ENCODE measurements around the gene MIGA1. TPM values are rescaled to one million over a fixed set of nuclear protein-coding genes. Genes with fewer than 3 reads are reported as not detected.

The MIGA1 gene
- total RNA-seq, 2 donors from 2014 or later, result 10.0 to 16.2 TPM

DNA sequence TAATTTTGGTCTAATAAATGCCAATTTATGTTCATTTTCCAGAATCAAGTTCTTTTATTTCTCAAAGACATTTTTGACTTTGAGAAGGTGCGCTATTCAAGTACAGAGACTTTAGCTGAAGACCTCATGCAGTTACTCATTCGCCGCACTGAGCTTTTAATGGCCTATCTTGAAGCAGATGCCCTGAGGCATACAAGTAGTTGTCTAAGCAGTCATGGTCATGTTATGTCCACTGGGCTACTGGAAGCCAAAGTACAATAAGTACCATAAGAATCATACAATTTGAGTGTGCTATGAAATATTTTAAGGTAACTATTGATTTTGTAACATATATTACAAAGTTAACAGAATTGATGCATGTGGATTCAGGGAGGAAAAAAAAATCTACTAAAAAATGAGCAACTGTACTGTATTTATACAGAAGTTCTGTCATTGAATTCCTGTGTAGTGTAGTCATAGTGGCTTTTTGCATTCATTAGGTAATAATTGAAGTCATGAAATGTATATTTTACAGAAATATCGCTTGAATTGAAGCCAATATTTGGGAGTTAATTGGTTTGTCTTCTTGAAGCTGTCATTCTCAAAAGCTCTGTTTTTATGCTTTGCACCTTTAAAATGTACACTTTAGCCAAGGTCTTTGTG, 95.5 kb downstream of the MIGA1 start:
- intact Hi-C loops (cut with DNase I), result no loop called here
- no peak overlapping the region for H3K27ac ChIP-seq
- DNase-seq, result no peak
- H3K9me3 ChIP-seq, result no peaks in the 10 kb centered on the region
- H3K27me3 ChIP-seq, result no peaks in the 10 kb centered on the region
- no peak for TF ChIP-seq CTCF (IDR thresholded peaks at IDR 0.05)
- no peak overlapping the region for H3K9ac ChIP-seq (ENCODE audit: low read depth in 2 of 2, low read length in 2 of 2)
- no peaks in the 10 kb centered on the region for H3K36me3 ChIP-seq
- no peak overlapping the region for H3K4me3 ChIP-seq
- H3K4me1 ChIP-seq, result no peaks in the 10 kb centered on the region

DNA sequence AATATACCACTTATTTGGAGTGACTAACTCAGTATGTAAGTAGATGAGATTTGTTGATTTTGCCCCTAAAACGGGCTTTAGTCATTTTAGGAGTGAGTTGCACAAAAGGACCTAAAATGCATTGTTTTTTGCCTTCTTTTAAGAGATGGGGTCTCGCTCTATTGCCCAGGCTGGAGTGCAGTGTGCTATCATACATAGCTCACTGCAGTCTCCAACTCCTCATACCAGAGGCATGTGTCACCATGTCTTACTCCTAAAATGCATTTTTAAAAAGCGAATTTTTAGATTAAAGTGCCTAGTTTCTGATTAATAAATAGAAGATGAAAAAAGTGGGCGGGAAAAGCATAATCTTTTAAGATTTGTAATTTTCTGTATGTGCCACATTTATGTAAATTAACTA, 97.4 kb downstream of the MIGA1 start:
- H3K4me3 ChIP-seq, result no peak overlapping the region
- H3K4me1 ChIP-seq, result no peaks in the 10 kb centered on the region
- H3K27me3 ChIP-seq, result no peaks in the 10 kb centered on the region
- no peak for TF ChIP-seq CTCF (IDR thresholded peaks at IDR 0.05)
- DNase-seq, result no peak
- no peak overlapping the region for H3K9ac ChIP-seq (ENCODE audit: low read depth in 2 of 2, low read length in 2 of 2)
- H3K36me3 ChIP-seq, result no peaks in the 10 kb centered on the region
- intact Hi-C loops (cut with DNase I), result no loop called here
- no peaks in the 10 kb centered on the region for H3K9me3 ChIP-seq
- H3K27ac ChIP-seq, result no peak overlapping the region

- TF ChIP-seq CTCF (IDR thresholded peaks at IDR 0.05), result no peak
- Histone ChIP-seq H3K36me3 (no peaks in the 10 kb centered on the region), H3K27ac (no peak overlapping the region), H3K9me3 (no peaks in the 10 kb centered on the region), H3K4me1 (no peaks in the 10 kb centered on the region), H3K9ac (ENCODE audit: low read depth in 2 of 2, low read length in 2 of 2) (no peak overlapping the region), H3K4me3 (no peak overlapping the region), H3K27me3 (no peaks in the 10 kb centered on the region)
- DNase-seq, result no peak
- intact Hi-C loops (cut with DNase I), result no loop called here
Observed at GRCh38 chr1:77881061-77881460, 101.6 kb downstream of the MIGA1 start.

DNA sequence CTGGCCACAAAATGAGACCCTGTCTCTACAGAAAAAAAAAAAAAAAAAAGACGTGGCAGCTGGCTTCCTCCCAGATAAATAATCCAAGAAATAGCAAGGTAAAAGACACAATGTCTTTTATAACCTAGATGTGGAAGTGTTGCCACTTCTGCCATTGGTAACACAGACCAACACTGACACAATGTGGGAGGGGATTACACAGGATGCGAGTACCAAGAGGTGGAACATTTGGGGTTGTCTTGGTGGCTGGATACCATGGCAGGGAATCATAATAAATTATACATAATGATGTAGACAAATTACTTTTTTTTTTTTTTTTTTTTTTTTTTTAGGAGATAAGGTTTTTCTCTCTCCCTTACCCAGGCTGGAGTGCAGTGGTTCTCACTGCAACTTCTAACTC, 103.0 kb downstream of the MIGA1 start:
- H3K4me3 ChIP-seq, result no peak overlapping the region
- intact Hi-C loops (cut with DNase I), result no loop called here
- no peaks in the 10 kb centered on the region for H3K27me3 ChIP-seq
- H3K27ac ChIP-seq, result no peak overlapping the region
- H3K9ac ChIP-seq (ENCODE audit: low read depth in 2 of 2, low read length in 2 of 2), result no peak overlapping the region
- no peak for TF ChIP-seq CTCF (IDR thresholded peaks at IDR 0.05)
- no peak for DNase-seq
- no peaks in the 10 kb centered on the region for H3K9me3 ChIP-seq
- no peaks in the 10 kb centered on the region for H3K36me3 ChIP-seq
- H3K4me1 ChIP-seq, result no peaks in the 10 kb centered on the region

DNA sequence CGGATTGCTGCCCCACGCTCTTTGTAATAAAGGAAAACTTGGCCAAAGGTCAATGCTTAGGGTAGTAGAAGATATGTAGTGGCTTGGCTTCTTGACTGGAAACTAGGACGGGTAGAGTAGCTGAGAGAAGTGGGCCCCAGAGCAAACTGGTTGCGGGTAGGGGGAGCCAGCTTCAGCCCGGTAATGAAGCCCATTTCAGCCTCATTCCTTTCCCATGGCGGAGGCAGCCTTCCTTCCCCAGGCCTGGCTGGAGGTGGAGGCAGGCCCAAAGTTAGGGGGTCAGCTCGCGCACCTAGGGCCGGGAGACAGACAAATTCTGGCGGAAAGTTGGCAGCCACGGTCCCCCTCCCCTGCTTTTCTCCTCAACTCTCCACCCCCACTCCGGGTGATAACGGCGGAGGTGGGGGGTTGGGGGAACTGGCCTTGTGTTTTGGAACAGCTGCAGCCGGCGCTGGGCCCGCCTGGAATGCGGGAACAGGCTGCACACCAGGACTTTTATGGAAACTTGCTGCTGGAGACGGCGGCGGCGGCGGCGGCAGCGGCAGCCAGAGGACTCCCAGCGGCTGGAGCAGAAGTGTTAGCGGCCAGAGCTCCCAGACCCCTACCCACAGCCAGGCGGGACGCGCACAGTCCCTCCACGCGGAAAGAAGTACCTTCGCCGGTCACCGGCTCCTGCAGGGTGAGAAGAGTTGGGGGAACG, 108.8 kb downstream of the MIGA1 start, which contains the start of gene NEXN:
TSS of gene NEXN (plus strand) at position 544 of the 700 bp plus-strand sequence. CDS start 27,483 bp downstream, outside the sequence.
- H3K4me1 ChIP-seq, result no peaks in the 10 kb centered on the region
- H3K27ac ChIP-seq, result peak within 1 kb of the TSS; percentile 65
- H3K36me3 ChIP-seq, result no peaks in the 10 kb centered on the region
- peak within 1 kb of the TSS; percentile 63 to 66 for H3K9ac ChIP-seq (ENCODE audit: low read depth in 2 of 2, low read length in 2 of 2)
- no peaks in the 10 kb centered on the region for H3K9me3 ChIP-seq
- intact Hi-C loops (cut with DNase I), result loop anchor here (5.0 kb wide), 1 partner anchor 56 kb away; no protein-coding TSS in a partner anchor
- H3K27me3 ChIP-seq, result no peaks in the 10 kb centered on the region
- DNase-seq, result peak; percentile 38
- peak within 1 kb of the TSS; percentile 47 for H3K4me3 ChIP-seq
- no peak for TF ChIP-seq CTCF (IDR thresholded peaks at IDR 0.05)
